Measurements from ENCODE around the gene PDE3A.
"Not testable (repeated sequence)": the region's sequence is repeated elsewhere in the genome, so short reads cannot be mapped to it uniquely, and the experiment has no call there.

The PDE3A gene

GRCh38 chr12:20368114-20368650 lies at the start of gene PDE3A:
Gene PDE3A, plus strand, starts transcription at chr12:20368537. Its CDS starts 748 bp downstream, at chr12:20369285.
- peak; percentile 77 for DNase-seq (ENCODE audit: low read depth)

- DNase-seq (ENCODE audit: low read depth) = no peak
Measured at GRCh38 chr12:20319366-20319765, 49.0 kb upstream of the PDE3A start.

GRCh38 chr12:20320552-20320951 lies 47.8 kb upstream of the PDE3A start:
- no peak for DNase-seq (ENCODE audit: low read depth)

GRCh38 chr12:20330826-20331505 lies 37.4 kb upstream of the PDE3A start:
- DNase-seq (ENCODE audit: low read depth) = not testable (repeated sequence)

GRCh38 chr12:20339060-20339459 lies 29.3 kb upstream of the PDE3A start:
- DNase-seq (ENCODE audit: low read depth) = no peak

GRCh38 chr12:20342111-20342510 lies 26.2 kb upstream of the PDE3A start:
- DNase-seq (ENCODE audit: low read depth) = peak; percentile 45

- DNase-seq (ENCODE audit: low read depth) = no peak
Measured at GRCh38 chr12:20345866-20346265, 22.5 kb upstream of the PDE3A start.

GRCh38 chr12:20350026-20350425 lies 18.3 kb upstream of the PDE3A start:
- no peak for DNase-seq (ENCODE audit: low read depth)

- peak; percentile 96 for DNase-seq (ENCODE audit: low read depth)
Measured at GRCh38 chr12:20350495-20350894, 17.8 kb upstream of the PDE3A start.

GRCh38 chr12:20351406-20351805 lies 16.9 kb upstream of the PDE3A start:
- DNase-seq (ENCODE audit: low read depth) = no peak

- DNase-seq (ENCODE audit: low read depth) = no peak
Measured at GRCh38 chr12:20356048-20356447, 12.3 kb upstream of the PDE3A start.

- DNase-seq (ENCODE audit: low read depth) = no peak
Measured at GRCh38 chr12:20360407-20360806, 7.9 kb upstream of the PDE3A start.

GRCh38 chr12:20361416-20361815 lies 6.9 kb upstream of the PDE3A start:
- peak; percentile 18 for DNase-seq (ENCODE audit: low read depth)

- DNase-seq (ENCODE audit: low read depth) = no peak
Measured at GRCh38 chr12:20364501-20364900, 3.8 kb upstream of the PDE3A start.

GRCh38 chr12:20366776-20367409 lies 1.4 kb upstream of the PDE3A start:
- DNase-seq (ENCODE audit: low read depth) = no peak

- DNase-seq (ENCODE audit: low read depth) = no peak
Measured at GRCh38 chr12:20367583-20368113, 689 bp upstream of the PDE3A start.

- peak; percentile 20 for DNase-seq (ENCODE audit: low read depth)
Measured at GRCh38 chr12:20368651-20369304, 441 bp downstream of the PDE3A start.

- DNase-seq (ENCODE audit: low read depth) = peak; percentile 47
Measured at GRCh38 chr12:20369305-20370013, 1.1 kb downstream of the PDE3A start.

GRCh38 chr12:20370014-20370386 lies 1.7 kb downstream of the PDE3A start:
- DNase-seq (ENCODE audit: low read depth) = no peak

- DNase-seq (ENCODE audit: low read depth) = no peak
Measured at GRCh38 chr12:20370866-20371519, 2.7 kb downstream of the PDE3A start.

GRCh38 chr12:20372326-20373096 lies 4.2 kb downstream of the PDE3A start:
- no peak for DNase-seq (ENCODE audit: low read depth)
